ENCODE results near the gene FGD3. TPM values are rescaled to one million over a fixed set of nuclear protein-coding genes. Genes with fewer than 3 reads are reported as not detected.

Gene FGD3
- total RNA-seq, 6 experiments from 2014 or later = 1.7 to 3.1 (median 2.4) TPM

- Histone ChIP-seq H3K4me3 (no peak overlapping the region), H3K9me3 (no peaks in the 10 kb centered on the region), H3K27me3 (no peaks in the 10 kb centered on the region), H3K36me3 (no peaks in the 10 kb centered on the region), H3K4me1 (peaks cover 0 to 17% (median 7%) of the 10 kb centered on the region in 4 donors), H3K27ac (peak overlapping the region in 2 of 3 donors; percentile 13 to 29)
- intact Hi-C loops (cut with DNase I) = no loop called here
- TF ChIP-seq POLR2A (IDR thresholded peaks at IDR 0.05) = no peak
- no peak for TF ChIP-seq CTCF (IDR thresholded peaks at IDR 0.05)
- DNase-seq (peak in 2 of 3 donors; percentile 55 to 56), ATAC-seq (peak in 3 of 4 donors; percentile 24 to 30 (median 30))
- 23% methylated on average over 2 of the region's 6 CpGs for WGBS (ENCODE audit: insufficient coverage, low coverage, low lambda C conversion rate, missing lambda C conversion rate)
Observed at GRCh38 chr9:93051680-93052089, 104.4 kb downstream of the FGD3 start.

DNA sequence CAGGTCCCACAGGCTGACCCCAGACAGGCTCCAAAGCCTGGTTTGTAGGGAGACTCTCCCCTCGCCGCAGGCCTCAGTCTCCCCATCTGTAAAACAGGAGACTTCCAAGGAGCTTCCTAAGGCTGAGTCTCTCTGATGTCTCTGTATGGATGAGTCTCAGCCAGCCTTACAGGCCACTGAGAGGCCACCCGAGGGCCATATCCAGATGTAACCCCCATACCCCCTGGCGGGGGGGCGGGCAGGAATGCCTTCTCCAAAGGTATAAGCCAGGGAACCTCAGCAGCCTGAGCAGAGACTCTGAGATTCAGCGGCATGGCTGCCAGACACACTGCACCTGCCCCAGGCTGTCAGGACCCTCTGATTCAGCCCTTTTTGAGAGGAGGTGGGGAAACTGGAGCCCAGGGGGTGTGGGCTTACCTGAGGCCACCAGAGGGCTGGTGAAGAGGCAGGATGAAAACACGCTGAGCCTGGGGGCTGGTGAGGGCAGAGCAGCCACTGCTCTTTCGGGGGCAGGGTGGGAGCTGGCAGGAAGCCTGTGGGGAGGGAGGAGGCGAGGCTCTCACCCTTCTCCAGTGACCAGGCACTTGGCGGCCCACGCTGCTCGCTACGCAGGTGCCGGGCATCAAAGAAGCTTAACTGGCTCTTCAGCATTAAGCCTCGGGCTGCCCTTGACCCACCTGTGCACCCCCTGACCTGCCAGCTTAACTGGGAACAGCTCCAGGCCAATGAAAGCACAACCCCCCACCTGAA, 105.6 kb downstream of the FGD3 start:
- H3K36me3 ChIP-seq = no peaks in the 10 kb centered on the region
- no peak overlapping the region for H3K4me3 ChIP-seq
- DNase-seq = peak in 1 of 3 donors; percentile 39
- WGBS (ENCODE audit: insufficient coverage, low coverage, low lambda C conversion rate, missing lambda C conversion rate) = 79% methylated on average over 5 of the region's 15 CpGs
- H3K27ac ChIP-seq = no peak overlapping the region
- ATAC-seq = no peak
- H3K9me3 ChIP-seq = no peaks in the 10 kb centered on the region
- intact Hi-C loops (cut with DNase I) = no loop called here
- H3K4me1 ChIP-seq = peaks cover 0 to 20% (median 7%) of the 10 kb centered on the region in 4 donors
- H3K27me3 ChIP-seq = no peaks in the 10 kb centered on the region
- no peak for TF ChIP-seq CTCF (IDR thresholded peaks at IDR 0.05)

DNA sequence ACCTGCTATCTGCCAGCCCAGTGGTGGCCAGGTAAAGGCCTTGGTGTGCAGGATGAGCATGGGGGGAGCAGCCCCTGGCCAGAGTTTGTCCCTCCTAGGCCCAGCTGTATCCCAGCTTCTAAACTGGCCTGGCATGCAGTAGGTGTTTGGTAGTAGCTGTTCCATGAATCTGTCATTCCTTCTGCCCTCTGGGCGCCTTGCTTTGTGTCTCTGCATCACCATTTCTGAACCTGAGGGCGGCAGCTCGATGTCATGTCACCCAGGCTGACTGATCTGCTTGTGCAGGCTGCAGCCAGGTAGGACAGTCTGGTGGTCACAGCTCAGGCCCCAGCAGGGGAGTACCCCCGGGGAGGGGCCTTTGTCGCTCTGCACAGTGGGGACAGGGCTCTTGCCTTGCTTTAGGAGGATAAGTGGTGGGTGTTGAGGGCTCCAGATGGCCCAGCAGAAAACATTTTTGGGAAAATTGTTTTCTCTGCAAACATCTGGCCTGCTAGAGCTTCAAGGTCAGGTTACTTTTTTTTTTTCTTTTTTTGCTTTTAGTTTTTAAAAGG, 106.5 kb downstream of the FGD3 start:
- peaks cover 0 to 26% (median 5%) of the 10 kb centered on the region in 4 donors for H3K4me1 ChIP-seq
- no peak for ATAC-seq
- H3K4me3 ChIP-seq = no peak overlapping the region
- H3K27ac ChIP-seq = no peak overlapping the region
- intact Hi-C loops (cut with DNase I) = no loop called here
- H3K27me3 ChIP-seq = no peaks in the 10 kb centered on the region
- H3K9me3 ChIP-seq = no peaks in the 10 kb centered on the region
- TF ChIP-seq POLR2A (IDR thresholded peaks at IDR 0.05) (no peak), CTCF (IDR thresholded peaks at IDR 0.05) (no peak)
- WGBS (ENCODE audit: insufficient coverage, low coverage, low lambda C conversion rate, missing lambda C conversion rate) = 95% methylated on average over 4 of the region's 5 CpGs
- no peak for DNase-seq
- no peaks in the 10 kb centered on the region for H3K36me3 ChIP-seq

DNA sequence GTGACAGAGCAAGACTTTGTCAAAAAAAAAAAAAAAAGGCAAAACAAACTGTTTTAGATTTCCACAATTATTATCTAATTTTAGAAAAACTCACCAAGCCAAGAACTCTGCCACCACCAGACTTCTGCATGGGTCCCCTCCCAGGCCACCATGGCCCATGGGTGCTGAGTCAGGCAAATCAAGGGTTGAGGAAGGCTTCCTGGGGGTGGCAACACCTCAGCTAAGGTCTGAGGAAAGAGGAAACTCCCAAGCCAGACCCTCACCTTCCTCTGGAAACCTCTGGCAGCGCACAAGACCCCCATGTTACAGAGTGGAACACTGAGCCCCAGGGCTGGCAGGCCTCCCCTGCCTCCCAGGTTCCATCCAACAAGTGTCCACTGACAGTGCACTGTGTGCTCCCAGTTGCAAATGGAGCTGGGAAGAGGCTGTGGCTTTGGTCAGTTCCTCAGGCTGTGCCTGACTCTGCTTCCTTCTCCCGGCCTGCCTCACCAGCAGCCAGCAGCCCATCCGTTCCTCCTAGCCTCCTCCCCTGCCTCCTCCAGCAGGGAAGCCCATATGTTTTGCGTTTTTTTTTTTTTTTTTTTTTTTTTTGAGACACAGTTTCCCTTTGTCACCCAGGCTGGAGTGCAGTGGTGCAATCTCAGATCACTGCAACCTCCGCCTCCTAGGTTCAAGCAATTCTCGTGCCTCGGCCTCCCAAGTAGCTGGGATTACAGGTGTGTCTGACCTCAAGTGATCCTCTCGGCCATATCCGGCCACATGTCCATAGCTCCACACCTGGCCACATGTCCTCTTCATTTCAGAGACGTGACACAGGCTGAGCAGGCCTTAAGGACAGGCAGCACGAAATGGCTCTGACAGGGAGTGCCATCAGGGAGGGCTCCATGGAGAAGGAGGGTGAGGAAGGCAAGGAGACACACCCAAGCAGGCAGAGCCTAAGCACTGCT, 107.7 kb downstream of the FGD3 start:
- TF ChIP-seq CTCF (IDR thresholded peaks at IDR 0.05) (no peak), POLR2A (IDR thresholded peaks at IDR 0.05) (no peak)
- Histone ChIP-seq H3K4me1 (peaks cover 0 to 25% (median 5%) of the 10 kb centered on the region in 4 donors), H3K27me3 (no peaks in the 10 kb centered on the region), H3K36me3 (no peaks in the 10 kb centered on the region), H3K4me3 (no peak overlapping the region), H3K27ac (no peak overlapping the region), H3K9me3 (no peaks in the 10 kb centered on the region)
- WGBS (ENCODE audit: insufficient coverage, low coverage, low lambda C conversion rate, missing lambda C conversion rate) = 96% methylated on average over 6 of the region's 11 CpGs
- DNase-seq (no peak), ATAC-seq (no peak)
- intact Hi-C loops (cut with DNase I) = no loop called here

All from right lobe of liver (tissue), 6 donors.